Endothelial cell of umbilical vein (primary cell): ENCODE results near the gene C10orf105.

Experiments
- POLR2A ChIP-seq: IDR thresholded peaks from 2 replicates; pipeline ENCODE4 v1.6.1; 2012; ENCODE audit warnings: low read depth, mild to moderate bottlenecking, control low read depth, low read length
- POLR2AphosphoS5 ChIP-seq: IDR thresholded peaks from 2 replicates; pipeline ENCODE4 v1.6.1; 2012; ENCODE audit warnings: low read depth, mild to moderate bottlenecking, control low read depth, low read length, moderate library complexity; ENCODE audit not compliant: insufficient read depth
- TF ChIP-seq, protein P1 (sequence below), 2 donors: IDR thresholded peaks; 1 replicate in 1 of 2; 2 replicates in 1 of 2; pipeline ENCODE4 v1.5.1; 2011; ENCODE audit warnings: low read length in 2 of 2, mild to moderate bottlenecking in 2 of 2, moderate library complexity in 2 of 2, control low read depth in 1 of 2, inconsistent platforms in 1 of 2, low read depth in 1 of 2; ENCODE audit not compliant: insufficient read depth in 1 of 2; ENCODE audit errors: extremely low read depth in 1 of 2

DNA sequence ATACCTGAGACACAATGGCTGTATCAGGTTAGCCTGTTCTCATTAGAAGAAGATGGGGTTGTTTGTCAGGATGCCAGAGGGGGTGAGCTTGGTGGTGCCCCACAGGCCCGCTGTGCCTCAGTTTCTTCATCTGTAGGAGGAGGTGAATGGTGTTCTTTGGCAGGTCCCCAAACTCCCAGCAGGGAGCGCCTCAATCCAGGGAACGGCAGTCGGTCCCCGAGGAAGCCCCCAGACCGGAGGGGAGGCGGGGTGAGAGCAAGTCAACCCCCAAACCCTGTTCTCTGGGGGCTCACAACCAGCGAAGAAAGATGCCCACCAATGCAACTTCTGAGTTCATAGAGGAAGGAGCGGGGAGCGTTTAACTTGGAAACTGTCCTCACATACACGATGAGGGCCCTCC lies 16.0 kb downstream of the C10orf105 start:
- TF ChIP-seq, protein P1, sequence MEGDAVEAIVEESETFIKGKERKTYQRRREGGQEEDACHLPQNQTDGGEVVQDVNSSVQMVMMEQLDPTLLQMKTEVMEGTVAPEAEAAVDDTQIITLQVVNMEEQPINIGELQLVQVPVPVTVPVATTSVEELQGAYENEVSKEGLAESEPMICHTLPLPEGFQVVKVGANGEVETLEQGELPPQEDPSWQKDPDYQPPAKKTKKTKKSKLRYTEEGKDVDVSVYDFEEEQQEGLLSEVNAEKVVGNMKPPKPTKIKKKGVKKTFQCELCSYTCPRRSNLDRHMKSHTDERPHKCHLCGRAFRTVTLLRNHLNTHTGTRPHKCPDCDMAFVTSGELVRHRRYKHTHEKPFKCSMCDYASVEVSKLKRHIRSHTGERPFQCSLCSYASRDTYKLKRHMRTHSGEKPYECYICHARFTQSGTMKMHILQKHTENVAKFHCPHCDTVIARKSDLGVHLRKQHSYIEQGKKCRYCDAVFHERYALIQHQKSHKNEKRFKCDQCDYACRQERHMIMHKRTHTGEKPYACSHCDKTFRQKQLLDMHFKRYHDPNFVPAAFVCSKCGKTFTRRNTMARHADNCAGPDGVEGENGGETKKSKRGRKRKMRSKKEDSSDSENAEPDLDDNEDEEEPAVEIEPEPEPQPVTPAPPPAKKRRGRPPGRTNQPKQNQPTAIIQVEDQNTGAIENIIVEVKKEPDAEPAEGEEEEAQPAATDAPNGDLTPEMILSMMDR (IDR thresholded peaks at IDR 0.05; ENCODE audit: extremely low read depth in 1 of 2, insufficient read depth in 1 of 2, low read depth in 1 of 2, low read length in 2 of 2): no peak
- TF ChIP-seq POLR2A (no peak), POLR2AphosphoS5 (no peak)
